GM19328 (cell line): Measurements from ENCODE around the gene SERPINE2.

Source experiments
- ATAC-seq: cut with Tn5 transposase; IDR thresholded peaks from one replicate; pipeline ENCODE4 v1.9.1; 2021; ENCODE audit warnings: mild to moderate bottlenecking, moderate library complexity; ENCODE audit not compliant: unreplicated experiment

Gene SERPINE2

DNA sequence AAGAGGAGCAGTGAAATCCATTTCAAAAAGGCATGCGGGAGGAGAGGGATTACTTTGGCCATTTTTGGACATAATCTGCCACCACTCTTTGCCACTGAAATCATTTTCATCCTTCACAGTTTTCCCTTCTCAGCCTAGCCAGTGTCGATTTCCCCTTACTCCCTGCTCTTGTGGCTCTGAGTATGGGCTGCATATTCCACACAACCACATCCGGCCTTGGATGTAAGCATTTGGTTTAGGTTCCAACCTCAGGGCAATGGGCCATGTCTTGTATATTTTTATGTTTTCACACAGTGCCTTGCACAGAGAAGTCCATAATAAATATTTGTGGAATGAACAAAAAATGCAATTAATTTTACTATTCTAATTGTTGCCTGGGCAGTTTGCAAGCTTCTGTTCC is 7.7 kb upstream of the SERPINE2 start:
- ATAC-seq: no peak

DNA sequence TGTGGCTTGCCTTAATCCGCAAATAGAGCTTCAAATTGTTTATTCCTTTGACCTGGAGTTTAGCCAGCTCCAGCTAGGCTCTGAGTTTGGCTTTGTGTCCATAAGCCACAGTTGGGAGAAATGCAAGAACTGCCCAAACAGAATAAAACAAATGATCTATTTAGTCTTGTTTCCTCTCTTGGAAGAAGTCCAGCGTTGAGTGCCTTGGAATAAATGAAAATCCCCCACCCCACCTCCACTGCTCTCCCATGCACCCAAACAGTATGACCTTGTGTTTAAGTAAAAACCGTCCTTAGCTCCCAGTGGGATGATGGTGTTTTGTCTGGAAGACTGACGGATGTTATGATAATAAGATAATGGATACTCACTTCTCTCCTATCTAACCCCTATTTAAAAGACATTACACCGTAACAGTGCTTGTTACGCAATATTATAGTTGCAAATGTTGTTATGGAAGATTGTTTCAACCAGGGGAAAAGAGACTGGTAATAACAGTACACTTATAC is 3.2 kb upstream of the SERPINE2 start:
- ATAC-seq: no peak

DNA sequence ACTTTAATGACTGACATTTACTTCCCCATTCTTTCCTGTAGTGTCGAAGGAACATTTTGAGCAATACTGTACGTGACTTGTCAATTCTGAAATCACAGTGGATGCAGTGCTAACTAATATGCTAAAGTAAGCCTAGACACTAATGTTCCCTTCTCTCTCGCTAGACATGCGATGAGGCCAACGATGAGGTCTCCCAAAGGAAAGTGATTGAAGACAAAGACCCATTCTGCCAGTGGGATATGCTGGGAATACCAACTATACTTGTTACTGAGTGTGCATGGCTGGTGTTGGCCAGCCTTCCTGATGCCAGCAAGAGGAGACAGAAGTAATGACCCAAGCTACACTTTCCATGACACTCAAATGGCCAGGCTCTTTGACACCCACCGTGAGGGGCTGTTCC is 2.5 kb upstream of the SERPINE2 start:
- no peak for ATAC-seq

DNA sequence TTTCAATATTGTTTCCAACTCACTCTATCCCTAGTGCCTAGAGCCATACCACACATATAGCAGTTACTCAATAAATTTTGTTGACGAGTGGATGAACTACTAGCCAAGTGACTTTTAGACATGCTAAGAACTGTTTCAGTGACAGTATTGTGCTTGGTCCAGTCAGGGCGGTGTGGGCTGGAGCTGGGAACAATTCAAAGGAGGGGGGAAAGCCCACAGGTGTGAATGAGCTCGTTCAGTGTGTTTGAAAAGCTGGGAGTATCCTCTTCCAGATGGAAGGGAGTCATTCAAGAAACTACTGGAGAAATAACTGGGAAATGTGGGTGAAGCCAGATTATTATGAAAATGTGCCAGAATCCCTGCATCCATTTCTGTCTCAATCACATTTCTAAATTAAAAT is 1.7 kb upstream of the SERPINE2 start:
- no peak for ATAC-seq

DNA sequence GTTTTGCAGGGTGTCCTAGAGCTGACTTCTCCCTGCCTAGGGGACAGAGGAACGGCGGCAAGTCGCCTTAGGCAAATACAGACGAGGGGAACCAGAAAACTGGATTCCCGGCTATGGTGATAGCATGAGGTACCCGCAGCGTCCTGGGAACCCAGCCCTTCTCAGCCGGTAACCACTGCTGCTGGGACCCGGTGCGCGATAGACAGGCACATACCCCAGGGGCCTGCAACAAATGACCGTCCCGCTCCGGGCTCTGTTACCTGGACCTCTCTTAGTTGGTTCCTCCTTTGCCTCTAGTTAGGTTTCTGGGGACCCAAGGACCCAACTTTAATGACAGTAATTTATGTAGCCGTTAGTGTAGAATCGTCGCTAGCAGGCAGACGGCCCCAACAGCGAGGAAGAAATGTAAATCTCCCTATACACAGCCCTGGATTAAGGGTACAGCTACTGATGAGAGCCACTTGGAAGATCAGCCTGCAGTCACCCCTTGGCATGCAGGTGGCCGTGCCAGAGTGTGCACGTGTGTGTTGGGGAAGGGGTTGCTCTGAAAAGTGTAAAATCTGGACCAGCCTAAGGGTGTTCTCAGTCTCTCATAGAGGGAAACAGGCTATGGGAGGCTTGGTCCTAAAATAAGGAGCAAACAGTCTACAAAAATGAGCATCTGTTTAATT is 819 bp upstream of the SERPINE2 start:
- no peak for ATAC-seq

DNA sequence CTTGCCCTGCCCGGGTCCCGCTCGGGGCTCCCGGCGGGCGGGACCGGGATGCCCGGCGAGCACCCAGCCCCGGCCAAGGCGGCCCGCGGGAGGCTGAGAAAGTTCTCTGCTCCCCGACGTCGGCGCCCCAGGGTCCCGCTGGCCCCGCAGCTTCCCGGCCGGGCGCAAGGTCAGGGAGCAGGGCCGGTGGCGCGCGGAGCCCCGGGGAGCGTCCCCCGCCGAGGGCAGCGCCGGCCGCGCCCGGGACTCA is 331 bp downstream of the SERPINE2 start:
- peak; percentile 30 for ATAC-seq

DNA sequence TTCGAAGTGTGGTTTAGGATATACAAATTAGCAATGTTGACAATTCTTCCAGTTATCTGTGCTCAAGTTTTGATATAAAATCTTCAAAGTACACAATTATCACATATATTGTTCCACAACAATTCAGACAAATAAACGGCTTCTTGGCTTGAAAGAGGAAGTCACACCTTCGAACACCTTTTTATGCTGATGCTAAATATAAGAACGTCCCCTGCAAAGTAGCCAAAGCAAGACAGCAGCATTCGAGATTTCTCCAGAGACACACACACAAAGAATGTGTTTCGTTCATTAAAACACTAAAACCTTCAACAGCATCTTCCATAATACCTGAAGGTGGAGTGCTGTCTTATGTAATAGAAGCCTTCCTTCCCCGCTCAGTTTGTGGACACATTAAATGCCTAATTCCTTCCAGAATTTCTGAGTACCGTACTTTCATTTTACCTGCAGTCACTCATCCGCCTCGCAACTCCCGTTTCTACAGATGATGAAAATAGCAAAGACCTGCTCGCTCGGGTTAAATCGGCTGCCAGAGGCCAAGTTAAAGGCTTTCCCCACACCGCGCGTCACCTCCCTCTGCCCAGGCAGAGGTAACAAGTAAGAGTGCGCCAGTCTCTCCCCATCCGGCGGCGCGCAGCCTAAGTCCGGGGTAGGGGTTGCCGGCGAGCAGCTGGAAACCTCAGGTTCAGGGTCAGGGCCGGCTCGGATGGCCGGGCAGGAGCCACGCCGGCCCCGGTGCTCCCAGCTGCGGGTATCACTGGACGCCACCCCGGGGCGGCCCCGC is 847 bp downstream of the SERPINE2 start:
- peak; percentile 39 for ATAC-seq

DNA sequence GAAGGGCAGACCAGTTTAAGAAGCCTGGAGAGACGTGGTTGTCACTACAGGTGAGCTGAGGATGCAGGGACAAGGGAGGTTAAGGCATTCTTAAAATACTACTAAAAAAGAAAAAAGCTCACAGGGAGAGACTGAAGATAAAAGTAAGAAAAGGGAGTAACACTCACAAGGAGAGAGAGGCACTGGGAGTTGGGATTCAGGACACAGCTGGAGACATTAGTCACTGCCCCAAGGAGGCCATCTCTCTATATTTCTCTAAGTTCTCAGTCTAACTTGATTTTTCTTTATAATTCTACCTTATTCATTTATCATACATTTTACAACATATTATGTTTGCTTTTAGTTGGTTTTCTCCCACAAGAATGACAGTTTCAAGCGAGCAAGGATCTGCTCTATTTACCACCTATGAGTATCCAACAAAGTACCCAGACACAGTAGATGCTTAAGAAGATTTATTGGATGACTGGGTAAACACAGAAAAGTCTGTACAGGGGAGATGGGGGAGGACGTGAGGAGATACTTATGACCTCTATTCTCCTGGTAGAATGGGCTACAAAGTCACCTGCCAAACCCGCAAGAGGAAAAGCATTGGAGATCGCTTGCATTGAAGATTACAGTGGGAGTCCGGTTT is 2.2 kb downstream of the SERPINE2 start:
- no peak for ATAC-seq

DNA sequence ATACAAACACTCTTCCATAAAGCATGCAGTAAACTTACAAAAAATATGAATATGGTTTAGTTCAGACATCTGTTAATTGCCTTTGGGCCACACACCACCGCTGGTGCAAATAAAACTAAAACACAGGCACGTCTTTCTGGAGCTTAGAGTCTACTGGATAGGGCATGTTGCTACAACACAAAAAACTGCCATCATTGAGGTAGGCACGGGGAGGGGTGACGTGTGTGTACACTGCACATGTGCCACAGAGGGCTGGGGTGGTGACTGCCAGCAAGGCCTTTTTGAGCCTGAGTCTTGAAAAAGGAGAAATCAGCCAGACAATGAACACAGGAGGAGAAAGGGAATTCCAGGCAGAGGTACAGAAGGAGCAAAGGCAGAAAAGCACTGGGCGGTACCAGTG is 5.1 kb downstream of the SERPINE2 start:
- ATAC-seq: no peak

DNA sequence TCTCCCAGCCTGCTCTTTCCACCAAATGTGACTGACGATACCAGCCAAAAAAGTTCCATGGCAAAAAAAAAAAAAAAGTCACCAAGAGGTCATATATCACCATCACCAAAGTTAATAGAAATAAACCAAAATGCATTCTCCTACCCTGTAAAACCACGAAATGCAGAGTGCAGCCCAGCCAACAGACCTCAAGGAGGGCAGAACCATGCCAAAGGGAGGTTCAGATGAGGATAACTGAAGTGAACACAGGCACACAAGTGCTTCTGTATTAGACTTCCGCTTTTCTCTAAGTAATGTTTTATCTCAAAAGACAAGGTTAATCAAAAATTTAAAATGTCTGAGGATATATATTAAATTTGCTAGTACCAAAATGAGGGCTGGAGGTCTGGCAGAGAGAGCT is 5.5 kb downstream of the SERPINE2 start:
- no peak for ATAC-seq

DNA sequence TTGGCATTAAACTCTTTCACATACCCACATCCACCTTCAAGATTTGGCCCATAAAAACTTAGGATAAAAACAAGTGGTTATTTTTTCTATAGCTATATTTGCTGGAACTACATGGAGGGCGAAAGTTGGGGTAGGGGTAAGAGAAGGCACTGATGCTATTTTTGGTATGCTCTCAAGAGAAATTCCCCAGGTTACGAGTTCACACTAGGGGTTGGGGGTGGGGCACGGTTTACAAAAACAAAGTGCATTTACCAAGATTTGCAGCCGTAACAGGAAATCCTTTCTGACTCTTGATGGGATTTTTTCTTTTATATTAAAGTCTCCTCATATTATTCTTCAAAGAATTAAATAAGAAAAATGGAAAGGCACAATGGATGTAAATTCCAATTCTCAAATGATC is 6.8 kb downstream of the SERPINE2 start:
- ATAC-seq: no peak

DNA sequence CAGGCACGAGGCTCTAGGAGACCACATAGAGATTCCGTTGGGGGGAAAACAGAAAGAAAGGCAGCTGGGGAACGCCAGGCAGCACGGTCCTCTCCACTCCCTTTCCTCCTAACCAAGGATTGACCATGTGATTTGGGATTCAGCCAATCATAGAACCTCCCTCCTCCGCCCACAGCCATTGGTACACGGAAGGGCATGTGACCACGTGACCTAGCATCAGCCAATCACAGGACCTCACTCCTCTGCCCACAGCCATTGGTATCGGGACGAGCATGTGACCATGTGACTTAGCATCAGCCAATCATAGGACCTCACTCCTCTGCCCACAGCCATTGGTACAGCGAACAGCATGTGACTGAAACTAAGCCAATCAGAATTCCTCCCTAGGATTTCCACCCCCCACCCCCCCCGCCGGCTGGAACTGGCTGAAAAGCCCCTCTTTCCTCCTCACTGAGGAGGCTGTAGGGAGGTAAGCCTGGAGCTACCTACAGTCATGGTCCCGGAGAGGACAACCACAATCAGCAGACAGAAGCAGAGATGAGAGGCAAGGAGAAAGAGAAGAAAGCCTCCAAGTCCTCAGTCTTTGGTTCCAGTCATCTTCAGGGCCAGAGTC is 7.6 kb downstream of the SERPINE2 start:
- ATAC-seq: no peak

DNA sequence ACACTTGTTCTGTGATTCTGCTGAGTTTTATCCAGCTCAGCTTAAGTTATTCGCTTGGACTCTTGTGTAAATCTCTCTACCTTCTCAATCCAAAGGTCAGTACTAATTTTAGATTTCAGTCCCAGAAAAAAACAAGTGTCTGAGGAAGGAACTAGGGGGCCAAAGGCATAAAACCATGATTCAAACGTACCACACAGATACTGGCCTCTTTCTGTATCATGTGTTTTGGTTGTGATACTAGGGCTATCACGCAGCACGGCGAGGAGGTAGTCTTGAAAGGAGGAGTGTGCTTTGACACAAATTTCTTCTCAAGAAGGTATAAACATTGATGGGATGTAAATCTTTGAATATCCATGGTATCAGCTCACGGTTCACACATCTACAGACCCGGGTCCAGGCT is 8.3 kb downstream of the SERPINE2 start:
- ATAC-seq: no peak

DNA sequence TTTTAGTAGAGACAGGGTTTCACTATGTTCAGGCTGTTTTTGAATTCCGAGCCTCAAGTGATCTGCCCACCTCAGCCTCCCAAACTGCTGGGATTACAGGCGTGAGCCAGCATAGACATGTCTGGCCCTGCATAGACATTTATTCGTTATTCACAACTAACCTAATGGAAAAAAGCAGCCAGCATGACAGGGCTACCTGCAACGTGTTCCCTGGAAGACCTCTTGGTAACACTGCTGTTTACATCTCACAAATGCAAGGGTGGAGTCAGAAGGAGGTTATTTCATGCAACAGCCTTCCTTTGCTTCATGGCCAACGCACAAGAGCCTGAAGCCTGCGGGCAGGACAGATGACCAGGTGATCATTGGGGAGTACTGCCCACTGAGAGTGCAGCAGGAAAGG is 9.2 kb downstream of the SERPINE2 start:
- ATAC-seq: no peak

DNA sequence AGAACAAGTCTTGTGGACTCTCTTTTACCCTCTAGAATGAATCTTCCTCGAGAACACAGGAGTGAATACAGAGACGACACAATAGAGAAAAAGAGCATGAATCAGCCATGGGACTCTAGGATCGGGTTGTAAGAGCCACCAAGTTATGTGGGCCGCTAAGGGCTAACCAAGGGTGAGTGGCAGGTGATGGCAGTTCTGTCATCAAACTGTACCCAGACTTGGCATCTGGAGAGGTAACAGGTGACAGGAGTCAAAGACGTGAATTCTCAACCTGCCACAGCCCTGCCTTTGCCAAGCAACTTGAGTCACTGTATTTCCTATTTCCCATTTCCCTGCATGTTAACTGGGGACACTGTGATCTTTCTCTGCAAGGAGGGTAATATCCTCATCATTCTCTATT is 11.2 kb downstream of the SERPINE2 start:
- ATAC-seq: no peak

DNA sequence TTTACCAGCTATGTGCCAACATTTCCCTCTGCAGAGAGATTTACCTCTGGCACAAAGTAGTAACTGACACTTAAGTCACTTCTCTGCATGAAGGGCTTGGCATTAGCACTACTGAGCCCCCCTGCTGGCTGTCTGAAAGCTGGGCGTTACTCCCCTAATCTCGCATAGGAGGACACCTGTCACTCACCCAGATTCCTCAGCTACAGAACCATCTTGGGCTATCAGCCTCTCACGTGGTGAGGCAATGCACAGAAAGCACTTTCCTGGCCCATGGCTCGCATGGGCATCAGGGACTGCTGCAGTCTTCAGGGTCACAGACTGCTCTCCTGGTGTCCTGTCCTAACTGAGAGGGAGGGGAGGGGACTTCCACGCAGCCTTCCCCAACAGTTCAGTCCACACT is 12.0 kb downstream of the SERPINE2 start:
- no peak for ATAC-seq

DNA sequence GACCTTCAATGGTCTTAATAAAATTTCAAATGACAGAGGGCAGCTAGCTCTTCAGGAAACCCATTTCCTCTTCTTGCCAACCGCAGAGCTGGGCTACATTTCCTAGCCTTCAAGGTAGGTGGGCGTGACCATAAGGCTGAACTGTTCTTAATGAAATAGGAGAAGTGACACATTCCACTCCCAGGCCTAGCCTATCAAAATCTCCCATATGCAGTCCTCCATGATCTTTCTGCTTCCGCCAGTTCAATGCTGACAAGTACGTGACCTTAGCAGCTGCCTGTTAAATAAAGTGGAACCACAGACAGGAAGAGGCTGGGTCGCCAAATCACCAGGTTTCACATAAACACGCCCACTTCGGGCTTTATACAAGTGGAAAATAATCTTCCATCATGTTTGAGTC is 13.2 kb downstream of the SERPINE2 start:
- ATAC-seq: peak; percentile 92

DNA sequence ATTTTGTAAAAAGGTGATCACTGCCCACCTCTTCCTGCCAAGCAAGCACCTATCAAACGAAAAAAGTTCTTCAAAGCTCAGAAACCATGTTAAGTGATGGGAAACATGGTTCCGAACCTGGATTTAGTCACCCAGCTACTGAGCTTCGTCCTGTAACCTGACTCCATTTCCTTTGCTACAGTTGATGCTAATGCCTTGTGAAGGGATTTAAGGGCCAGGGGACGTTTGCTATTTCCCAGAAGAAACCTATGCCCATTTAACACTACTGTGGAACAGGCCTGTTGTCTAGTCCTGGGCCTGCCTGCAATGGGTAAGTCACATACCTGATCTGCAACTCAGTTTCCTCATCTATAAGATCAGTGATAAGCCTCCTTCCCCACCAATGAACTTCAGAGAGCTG is 14.8 kb downstream of the SERPINE2 start:
- ATAC-seq: no peak

DNA sequence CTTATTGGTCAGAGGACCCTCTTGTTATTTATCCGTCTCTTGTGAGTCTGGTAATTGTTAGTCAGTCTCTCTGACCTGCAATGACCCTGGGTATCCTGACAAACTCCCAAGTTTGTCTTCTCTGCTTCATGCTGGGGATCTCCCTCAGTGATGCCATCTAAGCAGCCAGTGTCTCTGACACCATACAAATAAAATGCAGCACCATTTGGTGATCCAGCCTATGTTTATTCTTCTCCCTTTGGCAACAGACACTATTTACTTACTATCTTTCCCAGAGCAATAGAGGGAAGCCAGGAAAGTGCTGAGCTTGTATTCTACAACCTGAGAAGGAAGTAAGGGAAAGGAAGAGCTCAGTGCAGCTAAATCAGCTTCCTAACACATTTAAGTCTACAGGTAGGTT is 15.9 kb downstream of the SERPINE2 start:
- ATAC-seq: no peak

DNA sequence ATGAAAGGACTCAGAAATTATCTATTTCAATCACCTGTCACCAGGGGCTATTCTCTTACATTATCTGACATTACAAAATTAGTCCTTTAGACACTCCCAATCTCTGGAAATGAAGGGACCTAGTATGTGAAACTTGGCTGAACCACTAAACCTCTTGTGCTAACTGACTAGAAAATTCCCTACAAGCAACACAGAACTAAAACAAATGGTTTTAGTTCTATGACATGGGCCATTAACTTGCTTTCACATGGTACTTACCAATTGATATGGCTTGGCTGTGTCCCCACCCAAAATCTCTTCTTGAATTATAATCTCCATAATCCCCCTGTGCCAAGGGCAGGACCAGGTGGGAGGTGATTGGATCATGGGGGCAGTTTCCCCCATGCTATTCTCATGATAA is 16.6 kb downstream of the SERPINE2 start:
- no peak for ATAC-seq

DNA sequence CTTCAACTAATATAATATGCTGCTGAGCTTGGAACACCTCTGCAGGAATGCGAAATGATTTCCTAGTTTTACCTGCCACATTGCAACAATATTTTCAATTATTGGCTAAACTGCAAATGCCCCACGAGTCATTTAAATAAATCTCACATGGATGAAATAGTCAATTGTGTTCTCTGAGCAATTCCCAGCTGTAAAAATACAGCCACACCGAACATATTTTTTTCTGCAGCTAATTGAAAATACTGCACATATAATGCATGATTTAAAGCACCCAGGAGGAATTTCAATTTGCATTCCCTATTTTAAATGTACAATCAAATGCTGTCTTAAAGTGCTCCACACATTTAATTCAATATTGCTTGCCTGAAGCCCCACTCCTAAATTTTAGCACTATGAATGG is 18.6 kb downstream of the SERPINE2 start:
- ATAC-seq: no peak

DNA sequence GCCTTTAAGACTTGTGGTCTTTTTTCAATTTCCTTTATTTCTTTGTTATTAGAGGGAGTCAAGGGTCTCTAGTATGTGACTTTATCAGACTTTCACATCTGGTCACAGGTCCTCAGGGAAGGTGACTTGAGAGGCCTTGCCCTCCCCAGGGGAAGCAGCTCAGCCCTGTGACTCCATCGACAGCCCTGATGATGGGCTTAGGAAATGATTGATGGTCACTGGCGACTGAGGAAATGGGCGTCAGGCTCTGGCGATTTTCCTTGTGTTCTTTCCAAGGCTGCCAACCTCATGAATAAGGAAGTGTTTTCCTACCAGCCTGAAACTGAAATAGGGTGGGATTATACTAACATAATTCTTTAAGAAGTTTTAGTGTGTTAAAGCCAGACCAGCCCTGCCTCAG is 21.1 kb downstream of the SERPINE2 start:
- ATAC-seq: no peak
